ENCODE results near the gene GIMD1.
"Not testable (repeated sequence)": the region's sequence is repeated elsewhere in the genome, so short reads cannot be mapped to it uniquely, and the experiment has no call there.

GIMD1 gene

GRCh38 chr4:106368678-106369077, at the start of gene GIMD1:
Gene GIMD1, minus strand, starts transcription at chr4:106368778. Its CDS starts 1,343 bp downstream, at chr4:106367435.
- no peak for DNase-seq

DNA sequence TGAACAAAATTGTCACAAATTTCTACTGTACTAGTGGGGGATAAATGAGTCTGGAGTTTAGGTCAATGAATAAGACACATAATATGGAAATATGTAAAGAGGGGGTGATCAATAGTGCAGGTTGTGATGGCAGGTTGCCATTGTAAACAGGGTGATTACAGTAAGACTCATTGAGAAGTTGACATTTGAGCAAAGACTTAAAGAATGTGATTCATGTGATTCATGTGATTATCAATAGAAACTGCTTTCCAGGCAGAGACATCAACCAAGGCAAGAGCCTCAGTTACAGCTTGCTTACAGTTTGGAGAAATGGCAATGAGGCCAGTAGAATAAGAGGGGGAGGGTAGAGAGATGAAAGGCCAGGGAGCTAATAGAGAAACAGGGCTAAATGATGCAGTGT, 45.8 kb upstream of the GIMD1 start:
- no peak for DNase-seq

DNA sequence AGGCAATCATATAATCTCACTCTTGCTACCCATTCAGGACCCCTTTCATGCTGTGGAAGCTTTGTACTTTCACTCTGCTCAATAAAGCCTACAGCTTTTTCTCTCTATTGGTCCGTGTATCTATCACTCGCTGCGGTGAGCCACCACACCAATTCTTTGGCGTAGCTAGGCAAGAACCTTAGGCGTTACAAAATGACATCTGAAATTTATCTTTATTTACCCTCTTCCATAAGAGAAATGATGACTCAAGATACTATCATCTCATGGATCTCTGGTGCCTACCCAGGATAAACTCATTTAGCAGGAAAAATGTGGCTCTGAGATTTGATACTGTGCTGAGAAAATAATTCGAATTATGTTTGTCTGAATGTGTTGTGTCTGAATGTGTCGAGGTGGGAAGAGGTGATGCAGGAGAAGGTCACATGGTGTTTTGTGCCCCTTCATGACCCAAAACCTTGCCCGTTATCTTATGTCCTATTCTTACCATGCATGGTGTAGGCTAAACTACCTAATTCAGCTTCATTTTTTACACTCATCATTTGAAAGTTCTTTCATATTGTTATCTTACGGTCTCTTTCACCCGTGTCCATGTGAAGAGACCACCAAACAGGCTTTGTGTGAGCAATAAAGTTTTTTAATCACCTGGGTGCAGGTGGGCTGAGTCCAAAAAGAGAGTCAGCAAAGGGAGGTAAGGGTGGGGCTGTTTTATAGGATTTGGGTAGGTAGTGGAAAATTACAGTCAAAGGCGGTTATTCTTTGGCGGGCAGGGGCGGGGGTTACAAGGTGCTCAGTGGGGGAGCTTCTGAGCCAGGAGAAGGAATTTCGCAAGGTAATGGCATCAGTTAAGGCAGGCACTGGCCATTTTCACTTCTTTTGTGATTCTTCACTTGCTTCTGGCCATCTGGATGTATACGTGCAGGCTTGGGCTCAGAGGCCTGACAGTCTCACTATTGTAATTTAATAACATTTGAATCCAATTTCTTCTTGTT, 41.6 kb upstream of the GIMD1 start:
- no peak for DNase-seq

DNA sequence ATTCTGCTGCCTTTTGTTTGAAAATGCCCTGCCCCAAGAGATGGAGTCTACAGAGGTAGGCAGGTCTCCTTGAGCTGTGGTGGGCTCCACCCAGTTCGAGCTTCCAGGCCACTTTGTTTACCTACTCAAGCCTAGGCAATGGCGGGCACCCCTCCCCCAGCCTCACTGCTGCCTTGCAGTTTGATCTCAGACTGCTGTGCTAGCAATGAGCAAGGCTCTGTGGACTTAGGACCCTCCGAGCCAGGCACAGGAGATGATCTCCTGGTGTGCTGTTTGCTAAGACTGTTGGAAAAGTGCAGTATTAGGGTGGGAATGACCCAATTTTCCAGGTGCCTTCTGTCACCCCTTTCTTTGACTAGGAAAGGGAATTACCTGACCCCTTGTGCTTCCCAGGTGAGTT, 39.4 kb upstream of the GIMD1 start:
- not testable (repeated sequence) for DNase-seq

- DNase-seq, result no peak
Measured at GRCh38 chr4:106401157-106401556, 32.6 kb upstream of the GIMD1 start.

- not testable (repeated sequence) for DNase-seq
Measured at GRCh38 chr4:106398898-106399297, 30.3 kb upstream of the GIMD1 start.

DNA sequence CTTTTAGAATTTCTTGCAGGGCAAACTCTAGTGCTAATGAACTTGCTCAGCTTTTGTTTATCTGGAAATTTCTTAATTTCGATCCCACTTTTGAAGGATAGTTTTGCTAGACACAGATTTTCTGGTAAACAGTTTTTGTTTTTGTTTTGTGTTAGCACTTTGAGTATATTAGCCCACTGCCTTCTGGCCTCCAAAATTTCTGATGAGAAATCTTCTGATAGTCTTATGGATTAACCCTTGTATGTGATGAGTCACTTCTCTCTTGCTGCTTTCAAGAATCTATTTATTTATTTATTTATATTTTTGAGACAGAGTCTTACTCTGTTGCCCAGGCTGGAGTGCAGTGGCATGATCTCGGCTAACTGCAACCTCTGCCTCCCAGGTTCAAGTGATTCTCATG, 27.0 kb upstream of the GIMD1 start:
- DNase-seq, result no peak

- DNase-seq, result no peak
Measured at GRCh38 chr4:106385853-106386393, 17.3 kb upstream of the GIMD1 start.

GRCh38 chr4:106384878-106385277, 16.3 kb upstream of the GIMD1 start:
- DNase-seq, result no peak

DNA sequence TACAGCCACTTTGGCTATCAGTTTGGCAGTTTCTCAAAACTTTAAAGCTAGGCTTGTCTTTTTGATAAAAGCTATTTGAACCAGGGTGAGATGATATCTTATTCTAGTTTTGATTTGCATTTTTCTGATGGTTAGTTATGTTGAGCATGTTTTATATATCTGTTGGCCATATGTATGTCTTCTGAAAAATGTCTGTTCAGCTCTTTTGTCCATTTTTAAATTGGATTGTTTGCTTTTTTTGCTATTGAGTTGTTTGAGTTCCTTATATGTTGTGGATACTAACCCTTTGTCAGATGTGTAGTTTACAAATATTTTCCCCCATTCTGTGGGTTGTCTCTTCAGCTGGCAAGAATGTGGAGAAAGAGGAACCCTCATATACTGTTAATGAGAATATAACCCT, 11.6 kb upstream of the GIMD1 start:
- no peak for DNase-seq

DNA sequence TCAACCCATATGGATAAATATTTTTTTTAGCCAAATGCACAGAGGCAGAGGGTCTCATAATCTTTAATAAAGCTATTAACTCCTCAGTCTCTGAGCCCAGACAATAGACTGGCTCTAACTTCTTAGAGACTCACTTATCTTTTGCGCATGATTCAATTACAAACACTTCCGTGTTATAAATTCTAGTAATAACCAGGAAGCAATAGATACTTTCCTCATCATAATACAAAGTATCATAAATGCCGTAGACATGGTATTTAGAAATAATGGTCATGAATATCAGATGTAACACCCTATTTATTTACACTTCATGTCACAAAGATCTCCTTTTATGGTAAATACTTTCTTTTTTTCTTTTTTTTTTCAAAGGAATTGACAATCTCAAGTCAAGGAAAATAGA, 4.4 kb upstream of the GIMD1 start:
- DNase-seq, result no peak

GRCh38 chr4:106371161-106371560, 2.6 kb upstream of the GIMD1 start:
- no peak for DNase-seq

DNA sequence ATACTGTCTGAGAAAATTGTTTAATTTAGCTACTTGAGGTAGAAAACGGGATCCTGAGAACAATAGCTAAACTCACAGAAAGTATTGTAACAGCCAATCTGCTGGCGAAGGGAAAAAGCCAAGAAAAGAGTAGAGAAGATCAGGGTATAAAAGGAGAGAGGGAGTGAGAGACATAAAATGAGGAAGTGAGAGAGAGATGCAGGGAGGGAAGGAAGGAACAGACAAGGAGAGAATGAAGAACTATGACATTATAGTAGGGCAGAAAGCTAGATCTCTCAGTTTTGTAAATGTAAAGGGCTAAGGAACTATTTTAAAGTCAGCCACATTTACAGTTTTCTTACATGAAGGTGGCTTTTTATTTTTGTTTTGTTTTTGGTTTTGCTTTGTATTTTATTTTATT, 1.6 kb upstream of the GIMD1 start:
- no peak for DNase-seq

GRCh38 chr4:106369456-106370060, 980 bp upstream of the GIMD1 start:
- DNase-seq, result no peak

- no peak for DNase-seq
Measured at GRCh38 chr4:106367072-106367471, 1.5 kb downstream of the GIMD1 start.

DNA sequence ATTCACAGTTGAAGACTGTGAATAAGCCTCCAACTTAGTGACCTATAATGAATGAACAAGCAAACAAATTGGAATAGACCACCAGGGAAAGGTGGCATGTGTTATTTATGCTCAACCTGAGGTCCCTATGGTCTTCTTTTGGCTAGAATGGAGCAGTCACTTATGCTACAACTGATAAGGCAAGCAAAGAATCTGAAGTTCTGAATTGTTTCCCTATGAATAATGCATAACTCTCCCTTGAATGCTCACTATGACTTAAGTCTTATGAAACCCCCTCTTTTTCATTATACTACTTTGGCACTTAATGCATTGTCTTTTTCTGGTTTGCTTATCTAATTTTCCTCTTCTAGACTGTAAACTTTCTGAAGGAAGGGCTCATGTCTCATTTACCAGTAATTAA, 2.6 kb downstream of the GIMD1 start:
- no peak for DNase-seq

GRCh38 chr4:106365613-106366012, 3.0 kb downstream of the GIMD1 start:
- DNase-seq, result no peak

DNA sequence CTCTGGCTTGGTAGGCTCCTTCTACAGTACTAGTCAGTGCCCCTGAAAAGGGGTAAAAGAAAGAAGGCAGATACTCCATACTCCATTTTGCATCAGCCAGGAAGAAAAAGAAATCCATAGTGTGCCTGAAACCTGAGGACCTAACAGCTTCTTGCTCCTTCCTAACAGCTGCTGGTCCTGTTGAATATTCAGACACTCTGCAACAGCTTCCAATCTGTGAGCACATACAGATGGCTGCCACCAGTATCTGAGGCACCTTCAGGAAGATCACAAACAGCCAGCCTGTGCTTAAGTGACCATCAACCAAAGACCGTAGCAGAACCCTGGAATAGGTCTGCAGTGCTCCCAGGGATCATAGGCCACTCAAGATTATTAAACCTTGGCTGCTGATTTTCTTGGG, 4.3 kb downstream of the GIMD1 start:
- no peak for DNase-seq

DNA sequence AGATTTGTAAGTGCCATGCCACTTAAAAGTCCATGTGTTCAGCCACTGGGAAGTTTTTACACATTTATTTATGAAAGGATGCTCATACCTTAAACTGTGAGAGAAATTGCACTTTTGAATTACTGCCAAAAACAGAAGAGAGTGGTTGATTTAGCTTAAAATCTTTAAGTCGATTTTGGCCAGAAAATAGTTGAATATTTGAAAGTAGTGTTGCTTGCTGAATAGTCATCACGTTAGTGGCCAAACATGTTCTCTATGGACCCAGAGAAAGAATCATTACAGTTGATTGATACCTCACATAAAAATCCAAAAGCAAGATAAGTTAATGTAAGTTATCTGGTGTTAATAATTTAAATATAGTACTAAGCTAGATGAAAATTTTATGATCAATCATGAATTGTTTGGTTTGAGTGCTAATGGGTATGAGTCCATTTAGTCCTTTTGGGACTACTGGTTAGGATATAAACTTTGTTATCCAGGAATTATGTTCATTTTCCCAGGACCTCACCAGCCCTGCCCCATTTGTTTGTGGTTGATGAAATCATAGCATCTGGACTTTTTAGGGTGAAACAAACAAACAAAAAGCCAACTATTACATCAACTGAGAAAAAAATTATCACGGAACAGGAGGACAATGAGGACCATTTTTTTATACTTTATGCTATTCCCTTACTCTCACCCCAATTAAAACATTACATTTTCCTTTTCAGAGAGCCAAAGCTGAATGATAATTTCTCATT, 6.3 kb downstream of the GIMD1 start:
- DNase-seq, result no peak

DNA sequence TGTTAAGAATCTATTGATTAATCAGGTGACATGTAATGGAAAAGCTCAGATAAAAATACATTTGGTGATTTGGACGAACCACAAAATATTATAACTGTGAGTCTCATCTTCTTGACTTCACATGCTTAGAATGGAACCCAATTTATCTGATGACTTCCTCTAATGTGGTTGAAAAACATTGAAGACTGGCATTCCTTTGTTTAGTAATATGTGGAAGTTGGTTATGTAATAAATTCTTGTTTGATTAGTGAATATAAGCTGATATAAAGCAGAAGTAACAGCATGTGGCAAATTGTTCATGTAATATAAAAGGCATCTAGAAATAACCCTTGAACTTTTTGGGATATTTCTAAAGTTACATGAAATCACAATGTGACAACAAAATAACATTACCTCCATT, 9.7 kb downstream of the GIMD1 start:
- no peak for DNase-seq

DNA sequence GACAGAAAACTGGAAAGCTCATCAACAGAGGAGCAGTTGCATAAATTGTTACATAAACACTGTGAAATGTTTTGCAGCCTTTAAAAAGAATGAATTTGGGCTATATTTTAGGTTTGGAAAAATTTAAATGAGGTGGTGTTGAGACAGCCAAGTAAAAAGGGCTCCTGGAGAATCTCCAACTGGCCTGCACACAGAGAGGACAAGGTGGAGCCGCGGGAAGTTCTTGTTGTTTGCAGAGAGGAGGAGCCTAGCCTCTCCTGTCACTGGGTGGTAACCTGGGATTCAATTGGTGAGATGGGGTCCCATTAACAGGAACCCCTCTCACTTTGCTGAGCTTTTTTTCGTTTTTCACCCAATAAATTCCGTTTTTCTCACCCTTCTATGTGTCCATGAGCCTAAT, 13.4 kb downstream of the GIMD1 start:
- no peak for DNase-seq

DNA sequence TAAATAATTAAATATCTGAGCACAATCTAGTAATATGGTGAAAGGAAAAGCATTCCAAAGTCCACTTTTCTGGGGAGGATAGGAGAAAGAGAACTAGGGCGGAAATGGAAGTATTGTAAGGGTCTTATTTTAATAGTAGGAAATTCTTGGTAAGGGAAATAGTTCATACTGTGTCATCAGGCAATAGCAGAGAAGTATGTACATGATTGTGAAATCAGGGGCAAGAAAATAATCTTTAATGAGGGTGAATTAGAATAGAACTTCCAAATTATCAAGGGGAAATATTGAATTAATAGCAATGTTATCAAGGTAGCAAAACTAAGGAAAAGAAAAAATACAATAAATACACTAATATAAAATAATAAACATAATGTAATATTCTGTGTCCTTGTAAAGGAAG, 14.8 kb downstream of the GIMD1 start:
- DNase-seq, result no peak

DNA sequence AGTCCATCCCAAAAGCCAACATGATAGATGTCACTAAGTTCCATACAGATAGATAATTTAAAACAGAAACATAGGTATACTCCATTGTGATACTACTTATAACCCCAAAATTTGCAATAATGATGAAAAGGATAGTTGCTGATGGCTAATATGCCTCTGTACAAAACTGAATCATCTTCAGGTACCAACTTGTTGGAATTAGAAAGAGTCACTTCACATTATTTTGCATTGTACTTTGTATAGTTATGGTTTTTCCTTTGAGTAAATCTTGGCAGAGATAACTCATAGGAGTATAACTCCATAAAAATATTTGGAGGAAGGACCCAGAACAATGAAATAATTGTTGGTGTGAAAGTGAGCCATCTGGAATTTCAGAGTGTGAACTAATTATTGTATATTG, 17.6 kb downstream of the GIMD1 start:
- no peak for DNase-seq

All from activated CD4-positive, alpha-beta T cell treated with anti-CD3 and anti-CD28 coated beads for 1 hour (primary cell).